Stimulated activated CD8-positive, alpha-beta memory T cell treated with anti-CD3 and anti-CD28 coated beads, Interleukin-7, amount 100 ng/mL, for 4 hours (primary cell): ENCODE measurements around the gene CRNN.

ENCODE experiments used
- DNase-seq, 2 donors: peaks; one replicate each; pipeline ENCODE4 v3.0.0-alpha.2; 2020; ENCODE audit warnings: low read depth in 2 of 2

The CRNN gene

GRCh38 chr1:152413909-152414308, at the start of gene CRNN:
Gene CRNN (minus strand): TSS chr1:152414263. CDS start chr1:152412233, 2,030 bp downstream.
- no peak for DNase-seq

GRCh38 chr1:152462636-152463035, 48.6 kb upstream of the CRNN start:
- no peak for DNase-seq

- DNase-seq: peak; percentile 14 to 39
Measured at GRCh38 chr1:152461544-152461943, 47.5 kb upstream of the CRNN start.

GRCh38 chr1:152460529-152460899, 46.5 kb upstream of the CRNN start:
- DNase-seq: no peak

- peak; percentile 58 to 65 for DNase-seq
Measured at GRCh38 chr1:152459596-152460528, 45.8 kb upstream of the CRNN start.

- peak; percentile 49 to 66 for DNase-seq
Measured at GRCh38 chr1:152458384-152459185, 44.5 kb upstream of the CRNN start.

GRCh38 chr1:152457561-152457960, 43.5 kb upstream of the CRNN start:
- no peak for DNase-seq

GRCh38 chr1:152457071-152457470, 43.0 kb upstream of the CRNN start:
- DNase-seq: no peak

- DNase-seq: no peak
Measured at GRCh38 chr1:152451254-152451653, 37.2 kb upstream of the CRNN start.

- DNase-seq: no peak
Measured at GRCh38 chr1:152449661-152450060, 35.6 kb upstream of the CRNN start.

GRCh38 chr1:152448496-152448895, 34.4 kb upstream of the CRNN start:
- no peak for DNase-seq

- DNase-seq: no peak
Measured at GRCh38 chr1:152448095-152448494, 34.0 kb upstream of the CRNN start.

- no peak for DNase-seq
Measured at GRCh38 chr1:152447484-152447883, 33.4 kb upstream of the CRNN start.

GRCh38 chr1:152444045-152444444, 30.0 kb upstream of the CRNN start:
- no peak for DNase-seq

GRCh38 chr1:152442765-152443164, 28.7 kb upstream of the CRNN start:
- no peak for DNase-seq

- DNase-seq: no peak
Measured at GRCh38 chr1:152442301-152442700, 28.2 kb upstream of the CRNN start.

- DNase-seq: no peak
Measured at GRCh38 chr1:152441756-152442155, 27.7 kb upstream of the CRNN start.

- peak; percentile 42 to 50 for DNase-seq
Measured at GRCh38 chr1:152440635-152441471, 26.8 kb upstream of the CRNN start.

- DNase-seq: no peak
Measured at GRCh38 chr1:152436593-152437496, 22.8 kb upstream of the CRNN start.

GRCh38 chr1:152427458-152427857, 13.4 kb upstream of the CRNN start:
- no peak for DNase-seq

GRCh38 chr1:152426731-152427130, 12.7 kb upstream of the CRNN start:
- no peak for DNase-seq
